ENCODE measurements around the gene PEPD.
"Not testable (repeated sequence)": the region's sequence is repeated elsewhere in the genome, so short reads cannot be mapped to it uniquely, and the experiment has no call there.

DNA sequence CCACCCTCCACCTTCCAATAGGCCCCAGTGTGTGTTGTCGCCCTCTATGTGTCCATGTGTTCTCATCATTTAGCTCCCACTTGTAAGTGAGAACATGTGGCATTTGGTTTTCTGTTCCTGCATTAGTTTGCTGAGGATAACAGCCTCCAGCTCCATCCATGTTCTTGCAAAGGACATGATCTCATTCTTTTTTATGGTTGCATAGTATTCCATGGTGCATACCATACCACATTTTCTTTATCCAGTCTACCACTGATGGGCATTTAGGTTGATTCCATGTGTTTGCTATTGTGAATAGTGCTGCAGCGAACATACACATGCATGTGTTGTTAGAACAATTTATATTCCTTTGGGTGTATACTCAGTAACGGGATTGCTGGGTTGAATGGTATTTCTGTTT lies 42.0 kb downstream of the PEPD start:
- TF ChIP-seq, protein P1, sequence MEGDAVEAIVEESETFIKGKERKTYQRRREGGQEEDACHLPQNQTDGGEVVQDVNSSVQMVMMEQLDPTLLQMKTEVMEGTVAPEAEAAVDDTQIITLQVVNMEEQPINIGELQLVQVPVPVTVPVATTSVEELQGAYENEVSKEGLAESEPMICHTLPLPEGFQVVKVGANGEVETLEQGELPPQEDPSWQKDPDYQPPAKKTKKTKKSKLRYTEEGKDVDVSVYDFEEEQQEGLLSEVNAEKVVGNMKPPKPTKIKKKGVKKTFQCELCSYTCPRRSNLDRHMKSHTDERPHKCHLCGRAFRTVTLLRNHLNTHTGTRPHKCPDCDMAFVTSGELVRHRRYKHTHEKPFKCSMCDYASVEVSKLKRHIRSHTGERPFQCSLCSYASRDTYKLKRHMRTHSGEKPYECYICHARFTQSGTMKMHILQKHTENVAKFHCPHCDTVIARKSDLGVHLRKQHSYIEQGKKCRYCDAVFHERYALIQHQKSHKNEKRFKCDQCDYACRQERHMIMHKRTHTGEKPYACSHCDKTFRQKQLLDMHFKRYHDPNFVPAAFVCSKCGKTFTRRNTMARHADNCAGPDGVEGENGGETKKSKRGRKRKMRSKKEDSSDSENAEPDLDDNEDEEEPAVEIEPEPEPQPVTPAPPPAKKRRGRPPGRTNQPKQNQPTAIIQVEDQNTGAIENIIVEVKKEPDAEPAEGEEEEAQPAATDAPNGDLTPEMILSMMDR (IDR thresholded peaks at IDR 0.05), result not testable (repeated sequence)
- TF ChIP-seq POLR2A (IDR thresholded peaks at IDR 0.05), result not testable (repeated sequence)

Measured in tibial nerve (tissue), 3 donors.